GM12801 (cell line): ENCODE measurements around the gene CRELD2.

Experiments used
- CTCF ChIP-seq: IDR thresholded peaks from one replicate; pipeline ENCODE4 v1.5.1; 2011; ENCODE audit warnings: control low read depth; ENCODE audit not compliant: insufficient read length; ENCODE audit errors: extremely low read depth

The CRELD2 gene

GRCh38 chr22:49942565-49943404, 24.4 kb downstream of the CRELD2 start:
- TF ChIP-seq CTCF = no peak

GRCh38 chr22:49943405-49943765, 25.0 kb downstream of the CRELD2 start:
- TF ChIP-seq CTCF = no peak

- TF ChIP-seq CTCF = no peak
Observed at GRCh38 chr22:49943771-49944398, 25.5 kb downstream of the CRELD2 start.

GRCh38 chr22:49944399-49944891, 26.0 kb downstream of the CRELD2 start:
- no peak for TF ChIP-seq CTCF

- TF ChIP-seq CTCF = no peak
Observed at GRCh38 chr22:49946612-49947295, 28.3 kb downstream of the CRELD2 start.

- TF ChIP-seq CTCF = no peak
Observed at GRCh38 chr22:49947296-49947622, 28.8 kb downstream of the CRELD2 start.

- TF ChIP-seq CTCF = no peak
Observed at GRCh38 chr22:49948116-49948957, 29.9 kb downstream of the CRELD2 start.
